HG03342 (cell line): ENCODE results near the gene MYOCD.
A peak's percentile ranks its signal among the peaks of the same experiment; 100 is the strongest.

Experiments used
- ATAC-seq: cut with Tn5 transposase; IDR thresholded peaks from one replicate; pipeline ENCODE4 v1.9.1; 2021; ENCODE audit warnings: mild to moderate bottlenecking, moderate library complexity; ENCODE audit not compliant: unreplicated experiment

MYOCD gene

GRCh38 chr17:12745486-12745885, 79.8 kb downstream of the MYOCD start:
- no peak for ATAC-seq

- no peak for ATAC-seq
These were observed 91.1 kb downstream of the MYOCD start for GRCh38 chr17:12756786-12757185.

DNA sequence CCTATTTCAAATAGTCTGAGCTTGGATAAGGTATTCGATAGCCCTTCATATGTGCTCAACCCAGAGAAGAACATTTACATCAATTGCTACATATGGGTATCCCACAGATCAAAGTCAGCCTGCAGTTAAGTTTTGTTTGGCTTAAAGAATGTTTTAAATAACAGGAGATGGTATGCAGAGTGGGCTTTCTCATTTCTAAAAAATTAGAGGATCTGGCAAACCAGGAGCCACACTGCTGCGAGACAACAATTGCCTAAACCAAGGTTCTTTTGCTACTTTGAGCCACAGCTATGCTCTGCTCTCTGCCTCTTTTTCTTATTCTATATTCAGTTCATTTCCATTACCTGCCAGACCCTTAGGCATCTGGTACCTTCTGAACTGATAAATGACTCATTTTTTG, 93.4 kb downstream of the MYOCD start:
- no peak for ATAC-seq

GRCh38 chr17:12765548-12765947, 99.9 kb downstream of the MYOCD start:
- no peak for ATAC-seq

DNA sequence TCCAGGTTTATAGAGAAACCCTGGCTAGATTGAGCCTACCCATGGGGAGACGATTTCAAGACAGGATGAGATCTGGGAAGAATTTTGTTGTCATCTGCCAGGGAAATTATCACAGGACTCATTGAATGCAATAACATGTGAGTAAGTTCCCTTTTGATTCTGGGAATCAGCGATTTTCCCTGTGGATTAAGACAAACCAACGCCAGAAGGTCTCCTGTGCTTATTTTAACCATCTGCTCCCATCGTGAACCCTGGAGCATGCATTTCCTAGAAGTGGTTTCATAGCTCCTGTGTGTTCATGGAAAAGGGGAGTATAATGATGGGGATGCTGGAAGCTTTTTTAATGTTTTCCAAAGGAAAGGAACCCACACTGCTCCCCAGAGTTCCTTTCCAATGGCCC, 102.6 kb downstream of the MYOCD start:
- no peak for ATAC-seq

GRCh38 chr17:12769981-12770380, 104.3 kb downstream of the MYOCD start:
- no peak for ATAC-seq

DNA sequence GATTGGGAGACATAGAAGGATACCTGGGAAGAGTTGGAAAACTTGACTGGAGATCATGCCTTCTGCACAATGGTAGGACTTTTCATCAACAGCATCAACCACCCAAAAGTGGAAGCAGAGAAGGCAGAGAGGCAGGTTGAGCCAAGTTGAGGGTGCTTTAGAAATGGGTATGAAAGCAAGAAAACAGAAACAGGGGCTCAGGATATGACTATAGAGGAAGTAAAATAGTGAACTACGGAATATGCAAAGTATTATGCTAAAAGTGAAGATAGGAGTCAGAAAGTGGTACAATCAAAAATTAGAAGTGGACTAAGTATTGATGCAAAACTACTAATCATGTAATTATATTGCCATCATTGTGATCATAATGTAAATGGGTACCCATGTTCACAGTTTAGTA, 107.5 kb downstream of the MYOCD start:
- no peak for ATAC-seq

DNA sequence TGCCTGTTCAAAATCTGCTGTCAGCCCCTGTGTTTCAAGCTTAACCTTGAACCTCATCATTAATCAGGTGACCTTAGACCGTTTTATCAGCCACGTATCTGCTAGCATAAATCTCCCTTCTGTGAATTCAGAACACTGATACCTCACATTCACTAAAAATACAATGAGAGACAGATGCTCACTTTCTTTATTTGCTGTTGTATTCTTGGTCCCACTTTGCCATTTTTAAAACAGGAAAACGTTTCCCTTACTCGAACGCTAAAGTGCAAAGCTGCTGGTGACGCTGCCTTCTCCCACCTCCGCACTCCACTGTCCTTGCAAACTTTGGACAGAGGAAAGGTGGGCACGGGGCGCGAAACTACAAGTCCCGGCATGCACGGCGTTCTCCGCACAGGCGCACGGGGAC, 123.4 kb downstream of the MYOCD start:
- ATAC-seq: peak; percentile 86

DNA sequence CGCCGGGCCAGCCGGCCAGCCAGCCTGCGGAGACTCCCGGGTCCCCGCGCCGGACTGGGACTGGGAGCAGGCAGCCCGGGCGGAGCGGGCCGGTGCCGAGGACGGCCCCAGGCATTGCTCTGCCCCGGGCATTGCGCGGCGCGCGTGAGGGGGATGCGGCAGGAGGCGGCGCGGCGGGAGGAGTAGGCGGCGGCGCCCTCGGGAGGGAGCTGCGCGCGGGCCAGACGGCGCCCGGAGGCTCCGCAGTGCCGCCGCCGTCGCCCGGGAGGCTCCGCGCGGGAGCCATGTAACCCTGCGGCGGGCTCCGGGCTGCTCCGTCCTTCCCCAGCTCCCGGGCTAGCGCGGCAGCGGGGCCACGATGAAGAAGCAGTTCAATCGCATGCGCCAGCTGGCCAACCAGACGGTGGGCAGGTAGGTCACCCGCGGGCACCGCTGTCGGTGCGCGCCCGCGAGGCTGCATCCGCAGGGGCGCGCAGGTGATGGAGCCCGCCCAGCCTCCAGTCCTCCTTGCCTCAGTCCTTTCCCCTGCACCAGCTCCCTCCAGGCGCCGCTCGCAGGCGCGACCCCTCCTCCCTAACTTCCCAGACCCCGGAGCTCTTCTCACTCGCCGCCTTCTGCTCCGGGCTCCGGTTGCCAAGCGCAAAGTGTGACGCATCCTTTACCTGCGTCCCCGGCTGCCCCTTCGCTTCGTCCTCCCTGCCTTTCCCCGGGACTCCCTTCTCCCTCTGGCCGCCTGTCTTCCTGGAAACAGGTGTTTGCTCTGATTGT, 124.0 kb downstream of the MYOCD start, which contains the start of gene ARHGAP44:
TSS of gene ARHGAP44 (plus strand) at position 18 of the 768 bp plus-strand sequence. CDS start at position 359, 341 bp downstream.
- peak; percentile 74 for ATAC-seq

GRCh38 chr17:12790249-12791106, 124.8 kb downstream of the MYOCD start:
- ATAC-seq: no peak

DNA sequence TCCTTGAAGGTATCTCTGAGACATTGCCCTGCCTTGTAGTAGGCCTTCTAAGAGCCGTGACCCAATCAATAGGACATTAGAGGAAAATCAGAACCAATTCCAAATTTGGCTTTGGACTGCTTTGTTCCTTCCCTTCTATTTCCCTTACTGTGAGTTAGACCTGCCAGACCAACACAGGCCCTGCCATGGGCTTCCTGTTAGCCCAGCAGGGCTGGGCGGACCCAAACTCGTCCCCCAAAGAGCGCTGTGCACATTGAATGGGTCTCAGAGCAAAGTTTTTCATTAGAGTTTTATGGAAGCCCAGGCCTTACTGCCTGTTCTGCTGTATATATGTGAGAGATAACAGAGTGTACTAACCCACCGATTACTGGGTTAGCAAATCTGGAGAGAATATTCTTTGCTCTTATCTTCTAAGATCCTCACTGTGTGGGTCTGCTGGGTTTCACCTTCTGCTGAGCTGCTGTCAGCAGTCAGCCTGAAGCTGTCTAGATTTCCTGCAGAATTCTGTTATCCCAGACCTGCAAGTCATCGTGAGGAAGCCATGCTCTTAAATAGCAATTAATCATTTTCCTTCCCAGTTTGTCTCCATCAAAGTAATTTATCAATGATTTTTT, 129.3 kb downstream of the MYOCD start:
- no peak for ATAC-seq

- ATAC-seq: no peak
These were observed 135.2 kb downstream of the MYOCD start for GRCh38 chr17:12800855-12801365.

- ATAC-seq: no peak
These were observed 140.9 kb downstream of the MYOCD start for GRCh38 chr17:12806630-12807029.

GRCh38 chr17:12808723-12809122, 143.0 kb downstream of the MYOCD start:
- no peak for ATAC-seq

- ATAC-seq: no peak
These were observed 147.2 kb downstream of the MYOCD start for GRCh38 chr17:12812877-12813276.

- ATAC-seq: no peak
These were observed 148.0 kb downstream of the MYOCD start for GRCh38 chr17:12813664-12814063.

GRCh38 chr17:12814718-12815117, 149.0 kb downstream of the MYOCD start:
- ATAC-seq: no peak

GRCh38 chr17:12815642-12816141, 150.0 kb downstream of the MYOCD start:
- peak; percentile 100 for ATAC-seq
